Measurements from ENCODE around the gene MYPN.
"Not testable (repeated sequence)": the region's sequence is repeated elsewhere in the genome, so short reads cannot be mapped to it uniquely, and the experiment has no call there.

MYPN gene

DNA sequence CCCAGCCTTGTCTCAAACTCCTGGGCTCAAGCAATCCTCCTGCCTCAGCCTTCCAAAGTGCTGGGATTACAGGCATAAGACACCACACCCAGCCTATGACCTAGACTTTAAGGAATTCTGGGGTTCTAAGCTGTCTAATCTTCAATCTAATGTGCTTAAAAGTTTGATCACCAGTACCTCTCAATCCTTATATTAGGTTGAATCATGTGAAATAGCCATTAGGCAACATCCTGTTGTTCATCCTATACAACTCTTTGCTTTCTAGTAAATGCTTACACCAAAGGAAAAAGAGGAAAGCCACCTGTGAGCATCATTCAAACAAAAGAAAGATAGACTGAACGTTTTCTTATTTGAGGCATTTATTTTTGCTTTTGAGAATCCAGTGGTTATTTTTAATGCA is 66.7 kb downstream of the MYPN start:
- DNase-seq, result no peak

DNA sequence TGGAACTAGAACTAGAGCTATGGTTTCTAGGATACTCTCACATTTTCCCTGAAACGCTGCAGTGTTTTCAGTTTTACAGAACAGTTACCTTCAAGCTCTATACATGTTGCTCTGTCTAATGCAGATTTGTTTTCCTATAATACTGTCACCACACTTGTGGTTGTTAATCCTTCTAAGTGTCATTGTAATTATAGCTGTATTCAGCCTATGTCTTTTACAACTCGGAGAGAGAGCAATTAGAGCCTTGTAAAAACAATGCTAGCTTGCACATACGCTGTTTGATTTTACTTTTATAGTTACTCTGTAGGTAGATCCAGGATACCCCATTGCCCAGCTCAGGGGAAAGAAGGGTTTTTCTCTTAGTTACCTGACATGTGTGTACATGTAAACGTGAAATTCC is 67.5 kb downstream of the MYPN start:
- no peak for DNase-seq

DNA sequence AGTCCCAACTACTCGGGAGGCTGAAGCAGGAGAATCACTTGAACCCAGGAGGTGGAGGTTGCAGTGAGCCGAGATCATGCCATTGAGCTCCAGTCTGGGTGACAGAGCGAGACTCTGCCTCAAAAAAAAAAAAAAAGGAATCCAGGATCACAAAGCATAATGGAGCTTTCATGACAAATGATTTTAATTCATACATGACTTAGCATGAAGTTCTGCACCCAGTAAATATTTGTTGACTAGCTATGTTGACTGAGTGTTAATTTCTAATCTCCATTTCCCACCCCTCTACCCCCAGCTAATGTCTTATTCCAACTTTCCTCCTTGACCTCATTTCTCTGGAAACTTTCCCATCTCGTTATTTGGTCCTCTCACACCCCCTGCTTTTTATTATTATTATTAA is 69.3 kb downstream of the MYPN start:
- no peak for DNase-seq

DNA sequence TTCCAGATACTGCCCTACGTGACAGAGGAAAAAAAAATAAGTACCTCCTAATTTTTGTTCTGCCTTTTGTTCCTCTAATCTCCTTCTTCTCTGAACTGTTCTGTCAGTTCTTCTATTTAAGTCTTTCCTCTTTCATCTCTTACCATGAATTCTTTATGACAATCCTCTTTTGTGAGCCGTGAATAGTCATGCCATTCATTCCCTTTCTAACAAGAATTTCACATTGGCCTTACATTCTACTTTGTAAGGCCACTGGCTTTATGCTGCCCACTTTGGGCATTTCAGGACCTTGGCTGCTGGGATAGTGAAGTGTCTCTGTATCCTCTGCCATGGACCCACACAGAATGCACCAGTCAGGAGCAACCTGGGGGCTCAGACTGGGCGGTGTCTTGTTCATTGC is 69.7 kb downstream of the MYPN start:
- DNase-seq, result no peak

DNA sequence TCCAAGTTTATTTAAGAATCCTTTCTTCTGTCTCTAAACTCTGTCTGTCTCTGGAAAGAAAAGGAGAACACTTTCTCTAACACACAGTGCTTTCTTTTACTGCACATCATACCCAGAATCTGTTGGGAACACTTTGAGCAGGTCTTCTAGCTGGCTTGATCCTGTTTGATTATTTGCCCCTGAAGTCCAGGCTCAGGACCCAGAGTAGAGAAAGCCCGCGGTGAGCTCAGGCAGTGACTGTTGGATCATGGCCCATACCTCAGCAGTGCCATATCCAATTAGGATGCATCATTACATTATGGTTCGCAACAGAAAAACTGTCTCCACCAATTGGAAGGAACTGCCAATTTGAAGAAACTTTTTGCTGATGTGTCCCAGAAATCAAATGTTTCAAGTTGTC is 71.2 kb downstream of the MYPN start:
- no peak for DNase-seq

DNA sequence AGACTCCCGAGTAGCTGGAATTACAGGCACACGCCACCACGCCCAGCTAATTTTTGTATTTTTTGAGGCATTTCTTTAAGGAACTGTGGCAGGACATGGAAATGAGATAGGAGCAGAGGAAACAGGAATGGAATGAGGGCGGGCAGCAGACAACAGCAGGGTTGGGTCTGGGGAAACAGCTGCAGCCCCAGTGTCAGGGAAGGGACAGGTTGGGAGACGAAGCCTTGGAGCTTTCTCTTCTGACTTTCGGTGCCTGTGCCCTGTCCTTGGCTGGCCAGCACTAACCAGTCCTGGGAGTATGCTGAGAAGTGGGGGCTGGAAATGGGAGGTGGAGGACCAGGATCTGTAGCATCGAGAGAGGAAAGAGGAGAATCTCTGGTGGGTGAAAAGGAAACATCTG is 75.3 kb downstream of the MYPN start:
- no peak for DNase-seq

DNA sequence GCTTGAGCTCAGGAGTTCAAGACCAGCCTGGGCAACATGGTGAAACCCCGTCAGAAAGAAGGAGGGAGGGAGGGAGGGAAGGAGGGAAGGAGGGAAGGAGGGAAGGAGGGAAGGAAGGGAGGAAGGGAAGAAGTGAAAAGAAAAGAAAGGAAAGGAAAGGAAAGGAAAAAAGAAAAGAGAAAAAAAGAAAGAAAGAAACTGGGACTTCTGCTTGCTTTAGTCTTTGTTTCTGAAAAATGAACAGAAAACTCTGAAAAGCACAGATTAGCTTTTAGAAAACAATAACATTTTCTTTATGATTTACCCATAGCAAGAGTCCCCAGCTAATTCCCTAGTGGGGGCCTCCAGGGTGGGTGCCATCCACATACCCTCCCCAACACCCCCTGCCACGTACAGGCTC is 75.8 kb downstream of the MYPN start:
- DNase-seq, result no peak

DNA sequence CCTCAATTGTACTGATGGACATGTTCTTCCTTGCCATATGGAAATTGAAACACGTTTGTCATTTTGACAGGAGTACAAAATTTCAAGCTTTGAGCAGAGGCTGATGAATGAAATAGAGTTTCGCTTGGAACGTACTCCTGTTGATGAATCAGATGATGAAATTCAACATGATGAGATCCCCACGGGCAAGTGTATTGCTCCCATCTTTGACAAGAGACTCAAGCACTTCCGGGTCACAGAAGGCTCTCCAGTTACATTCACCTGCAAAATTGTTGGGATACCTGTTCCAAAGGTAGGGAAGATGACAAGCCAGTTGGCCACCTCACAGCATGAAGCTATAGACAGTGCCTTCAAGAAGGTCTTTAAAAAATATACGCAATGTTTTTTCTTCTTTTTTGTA is 79.5 kb downstream of the MYPN start:
- no peak for DNase-seq

DNA sequence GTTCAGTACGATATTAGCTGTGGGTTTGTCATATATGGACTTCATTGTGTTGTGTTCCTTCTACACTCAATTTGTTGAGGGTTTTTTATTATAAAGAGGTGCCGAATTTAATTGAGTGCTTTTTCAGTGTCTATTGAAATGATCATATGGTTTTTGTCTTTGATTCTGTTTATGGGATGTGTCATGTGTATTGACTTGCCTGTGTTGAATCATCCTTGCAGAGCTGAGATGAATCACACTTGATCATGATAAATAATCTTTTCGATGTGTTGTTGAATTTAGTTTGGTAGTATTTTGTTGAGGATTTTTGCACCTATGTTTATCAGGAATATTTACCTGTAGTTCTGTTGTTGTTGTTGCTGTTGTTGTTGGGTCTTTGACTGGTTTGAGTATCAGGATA is 82.8 kb downstream of the MYPN start:
- no peak for DNase-seq

DNA sequence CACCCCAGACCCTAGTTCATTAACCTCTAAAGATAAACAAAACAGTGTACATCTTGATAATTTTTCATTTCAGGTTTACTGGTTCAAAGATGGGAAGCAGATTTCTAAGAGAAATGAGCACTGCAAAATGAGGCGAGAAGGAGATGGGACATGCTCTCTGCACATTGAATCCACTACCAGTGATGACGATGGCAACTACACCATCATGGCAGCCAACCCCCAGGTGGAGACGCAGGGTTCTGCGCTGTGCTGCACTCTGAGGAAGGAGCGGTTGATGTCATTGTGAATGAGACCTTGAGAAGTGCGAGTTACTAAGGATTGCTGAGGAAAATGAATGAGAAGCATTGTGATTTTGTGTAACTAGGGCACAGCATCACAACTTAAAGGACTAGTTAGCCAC is 85.0 kb downstream of the MYPN start:
- no peak for DNase-seq

DNA sequence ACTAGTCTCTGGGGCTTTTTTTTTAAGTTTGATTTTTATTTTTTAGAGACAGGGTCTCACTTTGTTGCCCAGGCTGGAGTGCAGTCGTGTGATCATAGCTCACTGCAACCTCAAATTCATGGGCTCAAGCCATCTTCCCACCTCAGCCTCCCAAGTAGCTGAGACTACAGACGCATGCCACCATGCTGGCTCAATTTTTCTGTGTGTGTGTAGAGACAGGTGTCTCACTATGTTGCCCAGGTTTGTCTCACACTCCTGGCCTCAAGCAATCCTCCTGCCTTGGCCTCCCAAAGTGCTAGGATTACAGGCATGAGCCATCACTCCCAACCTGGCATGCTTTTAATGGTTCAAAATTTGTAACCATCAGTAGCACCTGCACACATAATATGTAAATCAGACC is 86.5 kb downstream of the MYPN start:
- DNase-seq, result not testable (repeated sequence)

DNA sequence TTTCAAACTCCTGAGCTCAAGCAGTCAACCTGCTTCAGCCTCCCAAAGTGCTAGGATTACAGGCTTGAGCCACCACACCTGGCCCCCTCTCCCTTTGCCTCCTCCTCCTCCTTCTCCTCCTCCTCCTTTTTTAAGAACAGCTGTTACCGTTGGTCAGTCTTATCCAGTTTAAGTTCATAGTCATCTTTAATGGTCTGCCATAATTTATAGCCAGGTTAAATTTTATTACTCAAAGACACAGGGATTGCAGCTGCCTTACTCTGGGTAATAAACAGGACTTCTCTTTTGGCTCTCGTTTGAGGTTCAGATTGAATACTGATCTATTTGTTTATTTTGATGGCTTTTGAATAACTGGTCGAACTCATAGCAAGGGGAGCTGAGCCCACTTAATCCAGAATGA is 87.4 kb downstream of the MYPN start:
- no peak for DNase-seq

DNA sequence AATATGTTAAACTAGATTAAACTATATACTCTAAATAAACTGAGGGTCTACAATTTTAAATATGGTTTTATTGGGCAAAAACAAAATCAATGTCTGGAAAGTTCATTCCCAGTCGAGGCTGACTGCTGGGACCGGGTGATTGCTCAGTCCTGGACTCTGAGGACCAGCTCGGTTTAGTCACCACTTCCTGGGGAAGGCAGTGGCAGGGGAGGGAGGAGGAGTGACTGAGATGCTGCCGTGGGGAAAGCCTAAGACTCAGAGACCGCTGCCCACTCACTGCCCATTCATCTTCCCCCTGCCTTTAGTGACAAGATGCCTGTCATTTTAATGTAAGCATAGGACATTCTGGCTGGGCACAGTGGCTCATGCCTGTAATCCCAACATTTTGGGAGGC is 93.7 kb downstream of the MYPN start:
- no peak for DNase-seq

DNA sequence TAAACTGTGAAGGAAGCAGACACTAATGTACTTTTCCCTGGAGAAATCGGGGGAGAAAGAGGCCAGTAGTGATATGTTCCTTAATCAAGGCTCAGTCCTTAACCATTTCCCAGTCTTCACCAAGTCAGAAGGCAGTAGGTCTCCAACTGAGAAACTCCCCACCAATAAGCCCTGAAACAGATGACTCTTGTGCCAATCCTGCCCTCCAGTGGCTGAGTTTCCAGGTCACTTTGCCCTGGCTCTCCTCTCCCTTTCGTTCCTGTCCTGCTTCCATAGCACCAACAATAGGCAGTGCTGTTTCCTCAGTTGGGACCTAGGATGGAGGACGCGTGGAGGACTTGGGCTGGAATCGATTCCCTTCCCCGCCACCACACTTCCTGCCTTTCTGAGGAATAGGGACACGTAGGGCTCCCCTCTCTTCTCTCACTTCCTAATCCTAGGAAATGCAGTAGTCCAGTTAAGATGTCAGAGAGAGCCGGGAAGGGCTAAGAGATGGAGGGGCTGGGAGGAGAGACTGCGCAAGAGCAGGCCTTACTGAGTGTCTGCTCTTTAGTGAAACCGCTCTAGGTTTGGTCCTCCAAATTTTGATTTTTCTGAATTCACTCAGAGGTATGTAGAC is 99.2 kb downstream of the MYPN start:
- DNase-seq, result peak; percentile 50

DNA sequence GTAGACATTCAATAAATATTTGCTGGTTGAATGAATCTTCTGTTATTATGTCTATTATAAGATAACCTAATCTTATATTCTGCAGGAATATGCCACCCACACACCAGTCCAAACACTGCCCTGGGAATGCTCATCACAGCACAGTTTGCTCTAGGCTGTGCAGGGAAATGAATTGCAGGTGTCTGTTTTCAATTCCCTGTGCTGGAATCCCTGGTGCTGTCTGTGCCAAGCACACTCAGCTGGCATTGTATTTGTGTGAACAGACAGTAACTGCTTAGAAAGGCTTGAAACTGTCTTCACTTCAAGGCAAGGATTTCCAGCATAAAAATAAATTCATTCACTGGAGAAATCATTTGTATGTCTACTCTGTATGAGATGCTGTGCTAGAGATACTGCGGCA is 102.4 kb downstream of the MYPN start:
- no peak for DNase-seq

DNA sequence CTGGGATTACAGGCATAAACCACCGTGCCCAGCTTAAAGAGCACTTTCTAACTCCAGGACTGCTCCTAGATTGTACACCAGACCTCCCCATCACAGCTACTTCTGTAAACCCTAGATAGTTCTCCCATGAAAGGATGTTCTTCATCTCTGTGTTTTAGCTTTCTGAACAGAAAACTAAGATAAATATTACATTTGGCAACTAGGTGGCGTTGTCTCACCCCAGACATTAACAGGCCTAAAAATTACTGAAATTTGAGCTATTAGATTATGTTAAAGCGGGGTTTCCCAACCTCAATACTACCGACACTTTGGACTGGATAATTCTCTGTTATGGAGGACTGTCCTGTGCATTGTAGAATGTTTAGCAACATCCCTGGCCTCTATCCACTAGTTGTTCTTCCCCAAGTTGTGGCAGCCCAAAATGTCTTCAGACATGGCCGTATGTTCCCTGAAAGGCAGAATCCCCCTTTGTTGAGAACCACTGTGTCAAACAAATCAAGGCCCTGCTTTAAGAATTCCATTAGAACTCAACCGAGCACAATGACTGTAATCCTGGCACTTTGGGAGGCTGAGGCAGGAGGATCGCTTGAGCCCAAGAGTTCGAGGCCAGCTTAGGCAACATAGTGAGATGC is 103.5 kb downstream of the MYPN start:
- DNase-seq, result peak; percentile 6

DNA sequence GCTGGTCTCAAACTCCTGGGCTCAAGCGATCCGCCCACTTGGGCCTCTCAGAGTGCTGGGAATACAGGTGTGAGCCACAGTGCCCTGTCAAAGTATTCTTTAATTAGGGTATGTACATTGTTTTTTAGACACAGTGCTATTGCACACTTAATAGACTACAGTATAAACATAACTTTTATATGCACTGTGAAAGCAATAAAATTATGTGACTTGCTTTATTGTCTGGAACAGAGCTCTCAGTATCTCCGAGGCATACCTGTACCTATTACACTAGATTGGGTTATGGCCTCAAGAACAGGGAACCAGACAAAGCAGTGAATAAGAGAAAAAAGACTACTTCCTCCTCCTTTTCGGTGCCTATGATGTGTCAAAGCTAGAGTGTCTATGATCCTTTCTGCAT is 109.5 kb downstream of the MYPN start:
- no peak for DNase-seq

DNA sequence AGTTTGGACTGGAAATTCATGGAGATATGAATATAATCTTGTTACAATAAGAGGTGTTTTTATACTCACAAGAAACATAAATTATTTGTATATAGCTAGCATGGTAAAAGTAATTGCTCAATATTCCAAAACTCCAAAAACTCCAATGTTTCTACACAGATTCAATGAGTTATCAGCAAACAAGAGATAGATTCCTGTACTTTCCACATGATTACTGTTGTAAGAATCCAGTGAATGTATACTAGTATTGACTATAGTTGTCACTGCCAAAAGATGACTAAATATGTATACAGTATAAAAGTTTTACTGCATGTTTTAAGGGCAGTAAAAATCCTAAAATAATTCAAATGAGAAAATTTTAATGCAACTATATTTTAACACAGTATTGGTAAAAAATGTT is 111.9 kb downstream of the MYPN start:
- no peak for DNase-seq

DNA sequence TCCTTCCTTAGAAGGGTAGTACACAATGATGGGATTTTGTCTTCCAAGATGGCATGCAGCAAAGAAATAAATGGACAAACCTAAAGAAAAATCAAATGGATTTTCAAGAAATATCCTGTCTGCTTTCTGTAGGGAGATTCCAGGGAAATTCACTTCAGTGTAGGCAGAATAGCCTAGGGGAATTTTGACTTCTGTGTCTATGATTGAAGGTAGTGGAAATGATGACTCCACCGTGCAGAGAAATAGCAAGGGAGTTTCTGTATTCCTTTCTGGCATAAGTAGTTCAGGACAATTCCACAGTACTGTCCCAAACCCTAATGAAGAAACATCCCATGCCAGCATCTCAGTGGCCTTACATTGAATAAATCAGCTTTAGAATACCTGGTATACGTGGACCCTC is 113.1 kb downstream of the MYPN start:
- DNase-seq, result no peak

DNA sequence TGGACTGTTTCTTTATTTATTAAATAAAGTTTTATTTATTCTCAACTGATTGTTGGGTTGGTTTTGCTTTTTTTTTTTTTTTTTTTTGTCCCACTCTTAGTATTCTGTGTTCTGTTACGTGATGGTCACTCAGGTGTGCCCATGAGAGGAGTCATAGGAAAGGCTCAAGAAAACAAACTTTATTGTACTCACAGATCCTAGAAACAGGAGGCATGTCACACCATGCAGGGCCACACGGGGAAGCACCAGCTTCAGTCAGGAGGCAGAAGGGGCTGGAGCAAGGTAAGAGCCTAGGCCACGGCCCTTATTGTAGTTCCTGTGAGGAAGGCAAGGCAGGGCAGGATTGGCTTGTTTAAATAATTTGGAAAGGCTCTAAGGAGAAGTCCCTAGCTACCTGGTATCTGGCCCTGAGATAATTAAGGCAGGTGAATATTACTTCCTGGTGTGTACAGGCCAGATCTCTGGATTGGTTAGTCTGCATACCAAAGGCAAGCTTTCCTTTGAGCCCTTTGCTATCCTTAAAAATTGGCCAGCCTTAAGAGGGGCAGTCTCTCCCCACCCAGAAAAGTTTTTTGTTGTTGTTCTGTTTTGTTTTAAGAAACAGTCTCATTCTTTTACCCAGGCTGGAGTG is 114.4 kb downstream of the MYPN start:
- DNase-seq, result peak; percentile 8

DNA sequence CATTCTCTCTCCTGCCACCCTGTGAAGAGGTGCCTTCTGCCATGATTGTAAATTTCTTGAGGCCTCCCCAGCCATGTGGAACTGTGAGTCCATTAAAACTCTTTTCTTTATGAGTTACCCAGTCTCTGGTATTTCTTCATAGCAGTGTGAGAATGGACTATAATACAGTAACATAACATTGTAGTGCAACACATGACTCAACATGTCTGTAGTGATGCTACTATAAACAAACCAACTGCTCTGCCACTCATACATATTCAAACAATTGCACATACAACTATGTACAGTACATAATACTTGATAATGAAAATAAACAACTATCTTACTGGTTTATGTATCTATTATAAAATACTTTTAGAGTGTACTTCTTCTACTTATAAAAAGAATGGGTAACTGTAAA is 115.5 kb downstream of the MYPN start:
- no peak for DNase-seq

DNA sequence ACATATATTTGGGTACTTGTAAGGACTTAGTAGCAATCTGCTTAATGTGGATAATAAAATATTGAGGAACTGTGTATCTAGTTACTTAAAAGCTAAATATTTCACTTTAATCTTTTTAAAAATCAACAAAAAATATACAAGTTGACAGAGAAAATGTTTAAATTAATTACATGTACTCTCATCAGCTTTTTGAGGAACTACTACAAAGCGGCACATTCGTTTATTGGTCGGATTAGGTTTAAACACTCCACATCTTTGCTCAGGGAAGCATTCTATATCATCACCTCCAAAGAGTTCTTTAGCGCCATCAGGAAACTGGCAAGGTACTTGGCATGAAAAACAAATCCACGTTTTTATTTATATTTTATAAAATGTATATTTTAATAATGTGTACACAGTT is 121.0 kb downstream of the MYPN start:
- no peak for DNase-seq

DNA sequence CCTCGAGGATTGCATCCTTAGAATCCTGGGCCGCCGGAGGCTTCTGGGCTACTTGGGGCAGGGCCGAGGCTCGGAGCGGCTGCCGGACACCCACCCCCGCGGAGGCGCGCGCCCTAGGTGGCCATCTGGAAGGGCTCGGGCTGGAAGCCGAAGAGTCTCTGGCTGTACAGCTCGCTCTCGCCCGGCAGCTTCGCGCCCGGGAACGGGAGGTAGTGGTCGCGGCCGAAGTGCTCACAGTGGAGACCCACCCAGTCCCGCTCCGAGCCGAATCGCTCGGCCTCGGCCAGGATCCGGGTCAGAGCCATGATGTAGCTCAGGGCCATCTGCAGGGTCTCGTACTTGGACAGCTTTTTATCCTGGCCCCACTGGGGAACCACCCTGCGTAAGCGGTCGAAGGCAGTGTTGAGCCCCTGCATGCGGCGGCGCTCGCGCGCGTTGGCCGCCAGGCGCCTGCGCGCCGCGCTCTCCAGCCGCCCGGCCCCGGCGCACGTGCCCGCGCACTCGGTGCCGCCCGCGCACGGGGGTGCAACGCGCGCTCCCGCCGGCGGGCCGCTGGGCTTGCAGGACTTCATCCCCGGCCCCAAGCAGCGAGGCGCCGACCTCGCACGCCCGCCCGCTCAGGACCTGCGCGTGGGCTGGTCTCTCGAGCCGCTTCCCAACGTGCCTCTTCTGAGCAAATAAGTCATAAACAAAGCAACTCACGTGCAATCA is 122.0 kb downstream of the MYPN start:
- peak; percentile 55 for DNase-seq

DNA sequence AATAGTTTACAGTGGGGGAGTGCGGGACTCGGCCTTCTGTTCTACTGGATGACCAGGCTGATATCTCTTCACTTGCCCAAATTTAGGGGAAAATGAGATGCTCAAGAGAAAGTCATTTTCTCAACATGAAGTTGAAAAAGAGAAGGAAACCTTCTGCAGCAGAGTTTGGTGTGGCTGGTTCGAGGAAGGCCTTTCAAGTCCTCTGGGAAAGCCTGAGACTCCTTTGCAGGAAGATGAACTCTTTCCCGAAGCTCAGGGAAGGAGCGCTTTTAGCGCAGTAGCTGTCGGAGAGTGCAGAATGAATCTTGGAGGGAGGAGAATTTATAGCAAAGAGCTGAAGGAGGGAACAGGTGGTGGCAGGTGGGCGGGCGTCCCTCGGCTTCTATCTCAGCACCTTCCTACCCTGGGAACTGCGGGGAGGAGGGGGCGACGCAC is 122.5 kb downstream of the MYPN start, which contains the start of gene ATOH7:
ATOH7 (minus strand) TSS at position 297 of the 435 bp plus-strand sequence. CDS start 436 bp downstream, outside the sequence.
- no peak for DNase-seq
